Ovary (tissue), 9 donors: ENCODE data around the gene NID2. TPM values are rescaled to one million over a fixed set of nuclear protein-coding genes. Genes with fewer than 3 reads are reported as not detected.

ENCODE experiments used
- DNase-seq, 5 donors: peaks; one replicate each; pipeline ENCODE4 v3.0.0-alpha.2; 2019 to 2020
- H3K27ac ChIP-seq, 2 donors: fragments of 200-600 bp; one replicate each; pipeline versions ENCODE4 v1.5.1 to v1.8.0; 2019 to 2022
- H3K27me3 ChIP-seq: fragments of 200-600 bp; one replicate; pipeline ENCODE4 v1.8.0; 2022
- H3K36me3 ChIP-seq: fragments of 200-600 bp; sonication (generic); one replicate; pipeline ENCODE4 v1.5.1; 2019
- H3K4me1 ChIP-seq: one replicate; pipeline ENCODE4 v1.8.1; 2013; ENCODE audit warnings: mild to moderate bottlenecking, moderate library complexity; ENCODE audit not compliant: insufficient read depth
- H3K4me3 ChIP-seq: fragments of 200-600 bp; sonication (generic); one replicate; pipeline ENCODE4 v1.5.1; 2017
- H3K9me3 ChIP-seq, 2 donors: fragments of 200-600 bp in 1 of 2; sonication (generic) in 1 of 2; one replicate each; pipeline versions ENCODE4 v1.5.1 to v1.8.1; 2013 to 2019; ENCODE audit warnings: mild to moderate bottlenecking in 1 of 2, moderate library complexity in 1 of 2
- EP300 ChIP-seq: sonication (generic); formaldehyde crosslinking; IDR thresholded peaks from one replicate; pipeline ENCODE4 v1.6.1; 2017; ENCODE audit warnings: antibody characterized with exemption
- POLR2A ChIP-seq: fragments of 450-650 bp; IDR thresholded peaks from one replicate; pipeline ENCODE4 v1.6.1; 2017; ENCODE audit warnings: antibody characterized with exemption, mild to moderate bottlenecking, moderate library complexity
- WGBS, 3 donors: extraction: QIAGEN DNeasy Blood & Tissue Kit in 1 of 3; methylation state at CpG; one replicate each; pipeline versions ENCODE4 v1.1.5 to v1.1.7; 2013 to 2017; 5-methylcytosine and 5-hydroxymethylcytosine counted together
- intact Hi-C, 4 donors: fragments of 100-400 bp; cut with DNase I; formaldehyde crosslinking; loops; one replicate each; pipeline versions ENCODE4 v1.11.0 to v1.15.1; 2022 to 2023
- polyA plus RNA-seq, 2 donors: library from polyadenylated mRNA; stranded (reverse); fragments of 200-250 nt in 1 of 2; fragments of 350-450 nt in 1 of 2; fragmentation: Illumina TruSeq in 1 of 2; extraction: RNeasy Lipid Tissue Mini Kit (QIAGEN cat#74804) in 1 of 2; gene quantifications; one replicate each; pipeline ENCODE4 v1.2.3, GENCODE V29; 2013 to 2014
- total RNA-seq, 7 donors: library from RNA; depleted of rRNA in 2 of 7; stranded (reverse); fragments of >200 nt in 2 of 7; fragmentation: NEBNext Ultra II Directional in 3 of 7; extraction: Animal tissue kit (Norgen Biotek cat#: 25700) in 3 of 7; gene quantifications; one replicate each; pipeline versions ENCODE4 v1.1.0 to v1.2.4, GENCODE V29; 2016 to 2023
- TF ChIP-seq, protein P1 (sequence below), 3 donors: fragments of 450-650 bp in 2 of 3; fragments of 200-600 bp in 1 of 3; IDR thresholded peaks; one replicate each; pipeline versions ENCODE4 v1.5.1 to v1.8.0; 2016 to 2022; ENCODE audit warnings: antibody characterized with exemption in 3 of 3, mild to moderate bottlenecking in 1 of 3
- donor health status: DM: no; HTN: no; CAD: no; lungs with moderate emphysema.
- donor health status: DM: no; HTN: no; CAD: no.
- donor health status: Bipolar disorder and iron deficiency.
- donor health status: DM: yes; HTN: yes; CAD: no.
- donor health status: DM: no; HTN: no; CAD: no.
- donor health status: DM: yes; HTN: yes; CAD: no.

NID2 gene
- total and polyA plus RNA-seq, 9 donors = 31.5 to 83.8 (median 47.2) TPM

DNA sequence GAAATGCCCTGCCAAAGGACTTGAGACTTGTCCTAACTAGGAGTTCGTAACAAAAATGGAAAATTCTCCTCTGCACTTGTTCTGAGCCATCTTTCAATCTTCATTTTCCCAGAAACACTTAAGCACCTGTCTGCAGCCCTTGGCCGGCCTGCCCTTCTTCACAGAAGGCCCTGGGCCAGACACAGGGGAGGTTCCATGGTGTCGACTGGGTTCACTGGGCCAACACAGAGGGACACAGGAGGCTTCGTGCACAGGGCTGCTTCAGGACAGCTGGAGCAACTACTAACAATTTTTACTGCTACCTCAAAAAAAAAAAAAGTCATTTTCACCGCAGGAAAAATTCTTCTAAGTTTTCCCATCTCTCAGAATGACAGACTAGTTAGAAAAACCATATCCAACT is 19.6 kb downstream of the NID2 start:
- peaks cover 43% of the 10 kb centered on the region for H3K4me1 ChIP-seq
- intact Hi-C loops = no loop called here
- no peak overlapping the region for H3K4me3 ChIP-seq
- no peak for DNase-seq
- no peaks in the 10 kb centered on the region for H3K9me3 ChIP-seq
- no peaks in the 10 kb centered on the region for H3K27me3 ChIP-seq
- no peak overlapping the region for H3K27ac ChIP-seq
- WGBS, 3 donors = 49 to 56% (median 49%) methylated on average over 5 of the region's 5 CpGs
- TF ChIP-seq POLR2A = no peak
- TF ChIP-seq, protein P1, sequence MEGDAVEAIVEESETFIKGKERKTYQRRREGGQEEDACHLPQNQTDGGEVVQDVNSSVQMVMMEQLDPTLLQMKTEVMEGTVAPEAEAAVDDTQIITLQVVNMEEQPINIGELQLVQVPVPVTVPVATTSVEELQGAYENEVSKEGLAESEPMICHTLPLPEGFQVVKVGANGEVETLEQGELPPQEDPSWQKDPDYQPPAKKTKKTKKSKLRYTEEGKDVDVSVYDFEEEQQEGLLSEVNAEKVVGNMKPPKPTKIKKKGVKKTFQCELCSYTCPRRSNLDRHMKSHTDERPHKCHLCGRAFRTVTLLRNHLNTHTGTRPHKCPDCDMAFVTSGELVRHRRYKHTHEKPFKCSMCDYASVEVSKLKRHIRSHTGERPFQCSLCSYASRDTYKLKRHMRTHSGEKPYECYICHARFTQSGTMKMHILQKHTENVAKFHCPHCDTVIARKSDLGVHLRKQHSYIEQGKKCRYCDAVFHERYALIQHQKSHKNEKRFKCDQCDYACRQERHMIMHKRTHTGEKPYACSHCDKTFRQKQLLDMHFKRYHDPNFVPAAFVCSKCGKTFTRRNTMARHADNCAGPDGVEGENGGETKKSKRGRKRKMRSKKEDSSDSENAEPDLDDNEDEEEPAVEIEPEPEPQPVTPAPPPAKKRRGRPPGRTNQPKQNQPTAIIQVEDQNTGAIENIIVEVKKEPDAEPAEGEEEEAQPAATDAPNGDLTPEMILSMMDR (IDR thresholded peaks at IDR 0.05) = no peak
- no peak for TF ChIP-seq EP300
- H3K36me3 ChIP-seq = no peaks in the 10 kb centered on the region

GRCh38 chr14:52048641-52049204 is 20.1 kb downstream of the NID2 start:
- H3K4me3 ChIP-seq = no peak overlapping the region
- H3K9me3 ChIP-seq = no peaks in the 10 kb centered on the region
- no peaks in the 10 kb centered on the region for H3K27me3 ChIP-seq
- no peak overlapping the region for H3K27ac ChIP-seq
- TF ChIP-seq, protein P1 (IDR thresholded peaks at IDR 0.05) = no peak
- TF ChIP-seq EP300 (no peak), POLR2A (no peak)
- DNase-seq = no peak
- no peaks in the 10 kb centered on the region for H3K36me3 ChIP-seq
- intact Hi-C loops = no loop called here
- peaks cover 40% of the 10 kb centered on the region for H3K4me1 ChIP-seq
- 49 to 54% (median 53%) methylated on average over 3 of the region's 3 CpGs for WGBS, 3 donors

DNA sequence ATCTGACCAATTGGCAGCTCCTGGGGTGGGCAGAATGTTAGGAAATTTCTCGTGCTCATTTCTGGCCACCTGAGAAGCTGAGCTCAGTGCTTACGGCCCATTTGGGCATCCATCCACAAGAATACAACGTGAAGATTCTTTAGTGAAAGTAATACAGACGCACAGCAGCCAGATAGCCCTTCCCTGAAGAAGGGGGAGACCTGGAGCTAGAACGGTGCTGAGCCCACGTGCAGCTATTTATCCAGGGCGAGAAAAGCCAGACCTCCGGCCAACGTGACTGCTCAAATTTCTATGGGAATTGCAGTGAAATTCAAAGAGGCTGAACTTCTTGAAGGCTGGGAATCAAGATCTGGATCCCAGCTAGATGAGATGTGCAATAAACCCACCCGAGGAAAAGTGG is 20.7 kb downstream of the NID2 start:
- Histone ChIP-seq H3K9me3 (no peaks in the 10 kb centered on the region), H3K27ac (no peak overlapping the region), H3K4me1 (peaks cover 40% of the 10 kb centered on the region), H3K36me3 (no peaks in the 10 kb centered on the region), H3K27me3 (no peaks in the 10 kb centered on the region), H3K4me3 (no peak overlapping the region)
- DNase-seq = no peak
- TF ChIP-seq, protein P1 (IDR thresholded peaks at IDR 0.05) = no peak
- WGBS, 3 donors = 42 to 64% (median 56%) methylated on average over 10 of the region's 10 CpGs
- intact Hi-C loops = no loop called here

DNA sequence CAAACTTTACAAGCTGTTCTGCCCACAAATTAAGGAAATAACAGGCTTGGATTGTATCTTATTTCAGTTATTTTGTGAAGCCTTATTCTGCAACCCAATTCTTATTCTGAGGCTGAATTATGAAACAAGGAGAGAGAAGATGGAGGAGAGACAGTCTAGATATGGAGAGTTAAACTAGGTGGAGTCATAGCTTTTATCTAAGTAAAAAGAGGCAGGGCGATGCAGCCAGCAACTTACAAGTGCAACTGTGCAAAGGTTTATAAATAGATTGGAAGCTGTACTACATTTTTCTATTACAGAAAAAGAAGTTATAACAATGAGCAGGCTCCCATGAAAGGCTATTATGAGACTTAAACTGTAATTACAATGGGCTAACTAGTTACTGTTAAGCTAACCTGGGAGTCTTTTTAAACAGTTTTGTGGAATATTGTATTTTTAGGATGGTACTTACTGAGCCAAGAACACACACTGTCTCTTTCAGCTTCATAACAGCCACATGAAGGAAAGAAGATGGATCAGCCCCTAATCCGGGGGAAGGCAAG is 22.4 kb downstream of the NID2 start:
- WGBS, 3 donors = 25 to 26% (median 25%) methylated on average over 2 of the region's 2 CpGs
- peaks cover 31% of the 10 kb centered on the region for H3K4me1 ChIP-seq
- intact Hi-C loops = no loop called here
- no peaks in the 10 kb centered on the region for H3K27me3 ChIP-seq
- TF ChIP-seq EP300 = no peak
- TF ChIP-seq, protein P1 (IDR thresholded peaks at IDR 0.05) = no peak
- TF ChIP-seq POLR2A = no peak
- H3K36me3 ChIP-seq = no peaks in the 10 kb centered on the region
- no peak overlapping the region for H3K27ac ChIP-seq
- no peak overlapping the region for H3K4me3 ChIP-seq
- no peak for DNase-seq
- no peaks in the 10 kb centered on the region for H3K9me3 ChIP-seq
